ENCODE measurements around the gene DPYSL5. TPM values are rescaled to one million over a fixed set of nuclear protein-coding genes. Genes with fewer than 3 reads are reported as not detected.
A peak's percentile ranks its signal among the peaks of the same experiment; 100 is the strongest.

The DPYSL5 gene
- total and polyA plus RNA-seq, 2 experiments from 2014 or later: 0.21 to 0.63 TPM

DNA sequence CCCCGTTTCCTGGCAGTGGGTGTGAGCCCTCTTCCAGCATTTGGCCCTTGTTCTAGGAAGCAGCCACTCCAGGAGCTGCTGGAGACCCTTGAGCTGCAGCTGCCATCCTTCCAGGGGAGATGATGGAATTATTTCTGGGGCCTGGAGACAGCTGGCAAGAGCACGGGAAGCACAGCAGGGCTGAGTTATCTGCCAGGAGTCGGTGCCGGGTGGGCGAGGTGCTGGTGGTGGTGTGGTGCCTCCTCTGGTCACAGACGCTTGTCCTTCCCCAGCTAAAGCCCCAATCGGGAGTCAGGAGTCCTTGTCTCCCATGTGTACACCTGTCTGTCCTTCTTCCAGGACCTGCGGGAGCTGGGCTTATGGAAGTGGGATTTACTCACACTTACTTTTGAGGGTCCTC lies 36.0 kb downstream of the DPYSL5 start:
- no peaks in the 10 kb centered on the region for H3K9me3 ChIP-seq (ENCODE audit: low read depth)
- no peak for DNase-seq (ENCODE audit: low spot score)
- H4K20me1 ChIP-seq (ENCODE audit: insufficient read depth, poor library complexity, severe bottlenecking): no peaks in the 10 kb centered on the region
- no peaks in the 10 kb centered on the region for H3K79me2 ChIP-seq
- H3K4me1 ChIP-seq (ENCODE audit: insufficient read depth): no peaks in the 10 kb centered on the region
- H3K4me2 ChIP-seq: no peak overlapping the region
- no peak overlapping the region for H2AFZ ChIP-seq
- TF ChIP-seq EZH2phosphoT487 (IDR thresholded peaks at IDR 0.05; ENCODE audit: low read depth, severe bottlenecking, unreplicated experiment) (no peak), CTCF (IDR thresholded peaks at IDR 0.05; ENCODE audit: poor library complexity) (no peak), EZH2 (IDR thresholded peaks at IDR 0.05; ENCODE audit: borderline replicate concordance) (no peak)
- no peaks in the 10 kb centered on the region for H3K36me3 ChIP-seq (replicated peaks; ENCODE audit: insufficient read depth, low read depth)
- H3K9me2 ChIP-seq (replicated peaks; ENCODE audit: insufficient read depth): no peaks in the 10 kb centered on the region
- peaks cover 3% of the 10 kb centered on the region for H3K27me3 ChIP-seq
- no peak overlapping the region for H3K27ac ChIP-seq
- no peak overlapping the region for H3K4me3 ChIP-seq
- 78% methylated on average over 8 of the region's 8 CpGs for WGBS (ENCODE audit: low lambda C conversion rate, missing lambda C conversion rate)

- no peak for DNase-seq (ENCODE audit: low spot score)
- H3K4me3 ChIP-seq: no peak overlapping the region
- no peaks in the 10 kb centered on the region for H3K36me3 ChIP-seq (replicated peaks; ENCODE audit: insufficient read depth, low read depth)
- no peaks in the 10 kb centered on the region for H3K9me3 ChIP-seq (ENCODE audit: low read depth)
- WGBS (ENCODE audit: low lambda C conversion rate, missing lambda C conversion rate): 74% methylated on average over 3 of the region's 3 CpGs
- H3K4me2 ChIP-seq: no peak overlapping the region
- no peaks in the 10 kb centered on the region for H3K9me2 ChIP-seq (replicated peaks; ENCODE audit: insufficient read depth)
- H3K79me2 ChIP-seq: no peaks in the 10 kb centered on the region
- H3K27me3 ChIP-seq: peaks cover 3% of the 10 kb centered on the region
- H3K27ac ChIP-seq: no peak overlapping the region
- no peaks in the 10 kb centered on the region for H4K20me1 ChIP-seq (ENCODE audit: insufficient read depth, poor library complexity, severe bottlenecking)
- no peaks in the 10 kb centered on the region for H3K4me1 ChIP-seq (ENCODE audit: insufficient read depth)
- H2AFZ ChIP-seq: no peak overlapping the region
- TF ChIP-seq EZH2 (IDR thresholded peaks at IDR 0.05; ENCODE audit: borderline replicate concordance) (no peak), EZH2phosphoT487 (IDR thresholded peaks at IDR 0.05; ENCODE audit: low read depth, severe bottlenecking, unreplicated experiment) (no peak), CTCF (IDR thresholded peaks at IDR 0.05; ENCODE audit: poor library complexity) (no peak)
These were observed 36.6 kb downstream of the DPYSL5 start for GRCh38 chr2:26884486-26884885.

- peak; percentile 1 for DNase-seq (ENCODE audit: low spot score)
- Histone ChIP-seq H3K4me3 (no peak overlapping the region), H4K20me1 (ENCODE audit: insufficient read depth, poor library complexity, severe bottlenecking) (no peaks in the 10 kb centered on the region), H3K4me1 (ENCODE audit: insufficient read depth) (no peaks in the 10 kb centered on the region), H3K79me2 (no peaks in the 10 kb centered on the region), H3K36me3 (replicated peaks; ENCODE audit: insufficient read depth, low read depth) (no peaks in the 10 kb centered on the region), H3K27me3 (peaks cover 3% of the 10 kb centered on the region), H3K27ac (no peak overlapping the region), H3K4me2 (no peak overlapping the region), H2AFZ (no peak overlapping the region), H3K9me3 (ENCODE audit: low read depth) (no peaks in the 10 kb centered on the region), H3K9me2 (replicated peaks; ENCODE audit: insufficient read depth) (no peaks in the 10 kb centered on the region)
- WGBS (ENCODE audit: low lambda C conversion rate, missing lambda C conversion rate): 93% methylated on average over 5 of the region's 5 CpGs
- TF ChIP-seq CTCF (IDR thresholded peaks at IDR 0.05; ENCODE audit: poor library complexity) (no peak), EZH2 (IDR thresholded peaks at IDR 0.05; ENCODE audit: borderline replicate concordance) (no peak), EZH2phosphoT487 (IDR thresholded peaks at IDR 0.05; ENCODE audit: low read depth, severe bottlenecking, unreplicated experiment) (no peak)
These were observed 37.9 kb downstream of the DPYSL5 start for GRCh38 chr2:26885651-26886329.
